Nephron (organoid): ENCODE measurements around the gene NECTIN1.
A peak's percentile ranks its signal among the peaks of the same experiment; 100 is the strongest.

ENCODE experiments used
- H3K27ac Mint-ChIP-seq, 3 experiments: 2 replicates each; pipeline ENCODE4 v1.8.0; 2020; ENCODE audit warnings: mixed read lengths in 3 of 3, mild to moderate bottlenecking in 2 of 3, moderate library complexity in 1 of 3
- H3K27me3 Mint-ChIP-seq: 2 replicates; pipeline ENCODE4 v1.8.0; 2021; ENCODE audit warnings: low read depth, mild to moderate bottlenecking, moderate library complexity, mixed read lengths
- H3K36me3 Mint-ChIP-seq: 2 replicates; pipeline ENCODE4 v1.8.0; 2020; ENCODE audit warnings: low read depth, mixed read lengths
- H3K4me1 Mint-ChIP-seq: 2 replicates; pipeline ENCODE4 v1.8.0; 2020; ENCODE audit warnings: mixed read lengths
- H3K4me3 Mint-ChIP-seq, 3 experiments: 2 replicates each; pipeline ENCODE4 v1.8.0; 2020; ENCODE audit warnings: mild to moderate bottlenecking in 3 of 3, mixed read lengths in 3 of 3, moderate library complexity in 2 of 3
- H3K9me3 Mint-ChIP-seq: 2 replicates; pipeline ENCODE4 v1.8.0; 2020; ENCODE audit warnings: mixed read lengths
- TF ChIP-seq, protein P1 (sequence below), 3 experiments: fragments of 200-600 bp; sonication (generic); IDR thresholded peaks; one replicate each; pipeline ENCODE4 v1.5.0; 2021; ENCODE audit warnings: antibody characterized with exemption in 3 of 3; ENCODE audit not compliant: unreplicated experiment in 3 of 3

Gene NECTIN1

DNA sequence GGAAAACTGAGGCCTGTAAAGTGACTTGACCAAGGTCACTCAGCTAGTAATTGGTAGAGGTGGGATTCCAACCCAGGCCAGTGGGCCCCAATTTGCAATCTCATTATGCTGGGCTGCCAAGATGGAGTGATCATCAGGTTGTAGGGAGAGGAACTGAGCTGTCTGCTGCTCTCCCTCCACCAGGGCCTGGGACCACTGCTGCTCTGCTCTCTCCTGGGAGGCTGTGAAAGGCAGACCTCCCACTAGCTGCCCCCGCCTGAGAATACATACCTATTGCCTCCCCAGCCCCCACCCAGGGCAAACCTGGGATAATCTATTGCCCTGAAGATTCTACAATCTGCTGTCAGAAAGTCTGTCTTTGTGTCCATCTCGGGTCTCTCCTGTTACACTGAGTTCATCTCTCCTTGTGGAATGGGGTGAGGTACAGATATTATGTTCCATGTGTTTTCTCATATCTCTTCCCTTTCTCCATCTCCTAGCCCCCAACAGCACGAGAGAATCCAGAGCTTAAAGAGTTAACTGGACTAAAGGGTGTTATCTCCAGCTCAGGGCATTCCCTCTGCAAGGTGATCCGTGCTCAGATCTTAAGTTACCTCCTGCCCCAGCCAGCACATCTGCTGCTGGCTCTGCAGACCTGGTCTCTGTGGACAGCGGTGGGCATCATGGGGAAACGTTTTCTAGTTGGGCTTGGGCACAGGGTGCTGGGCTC lies 5.6 kb downstream of the NECTIN1 start:
- H3K36me3 Mint-ChIP-seq: no peaks in the 10 kb centered on the region
- peaks cover 65% of the 10 kb centered on the region for H3K4me1 Mint-ChIP-seq
- H3K27ac Mint-ChIP-seq: peak overlapping the region in 2 of 3 experiments; percentile 24 to 27
- TF ChIP-seq, protein P1, sequence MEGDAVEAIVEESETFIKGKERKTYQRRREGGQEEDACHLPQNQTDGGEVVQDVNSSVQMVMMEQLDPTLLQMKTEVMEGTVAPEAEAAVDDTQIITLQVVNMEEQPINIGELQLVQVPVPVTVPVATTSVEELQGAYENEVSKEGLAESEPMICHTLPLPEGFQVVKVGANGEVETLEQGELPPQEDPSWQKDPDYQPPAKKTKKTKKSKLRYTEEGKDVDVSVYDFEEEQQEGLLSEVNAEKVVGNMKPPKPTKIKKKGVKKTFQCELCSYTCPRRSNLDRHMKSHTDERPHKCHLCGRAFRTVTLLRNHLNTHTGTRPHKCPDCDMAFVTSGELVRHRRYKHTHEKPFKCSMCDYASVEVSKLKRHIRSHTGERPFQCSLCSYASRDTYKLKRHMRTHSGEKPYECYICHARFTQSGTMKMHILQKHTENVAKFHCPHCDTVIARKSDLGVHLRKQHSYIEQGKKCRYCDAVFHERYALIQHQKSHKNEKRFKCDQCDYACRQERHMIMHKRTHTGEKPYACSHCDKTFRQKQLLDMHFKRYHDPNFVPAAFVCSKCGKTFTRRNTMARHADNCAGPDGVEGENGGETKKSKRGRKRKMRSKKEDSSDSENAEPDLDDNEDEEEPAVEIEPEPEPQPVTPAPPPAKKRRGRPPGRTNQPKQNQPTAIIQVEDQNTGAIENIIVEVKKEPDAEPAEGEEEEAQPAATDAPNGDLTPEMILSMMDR (IDR thresholded peaks at IDR 0.05; ENCODE audit: unreplicated experiment in 3 of 3): no peak
- peaks cover 19% of the 10 kb centered on the region for H3K27me3 Mint-ChIP-seq
- H3K9me3 Mint-ChIP-seq: no peaks in the 10 kb centered on the region
- no peak overlapping the region for H3K4me3 Mint-ChIP-seq

DNA sequence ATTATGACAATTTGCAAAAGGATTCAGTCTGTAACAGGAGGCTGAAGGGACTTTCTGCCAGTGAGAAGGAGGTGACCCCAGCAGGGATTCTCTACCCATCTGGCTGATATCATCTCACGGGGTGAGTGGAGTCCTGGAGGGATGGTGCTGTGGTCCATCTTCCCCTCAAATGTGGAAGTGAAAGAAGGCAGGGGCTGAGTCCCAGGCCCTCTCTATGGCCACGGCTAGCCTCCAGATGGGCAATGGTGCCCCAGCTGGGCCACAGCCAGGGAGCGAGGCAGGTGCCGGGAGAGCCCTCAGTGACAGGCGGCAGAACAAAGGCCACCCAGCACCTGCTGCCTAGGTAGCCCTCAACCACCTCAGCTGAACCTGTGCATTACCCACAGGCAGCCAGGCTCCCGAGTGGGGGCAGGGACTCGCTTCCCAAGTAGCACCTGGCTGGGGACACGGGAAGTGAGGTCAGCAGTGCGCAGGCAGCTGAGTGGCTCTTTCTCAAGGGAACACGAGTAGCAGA lies 6.7 kb downstream of the NECTIN1 start:
- peak overlapping the region in 1 of 3 experiments; percentile 7 for H3K27ac Mint-ChIP-seq
- no peaks in the 10 kb centered on the region for H3K36me3 Mint-ChIP-seq
- H3K9me3 Mint-ChIP-seq: no peaks in the 10 kb centered on the region
- H3K4me3 Mint-ChIP-seq: no peak overlapping the region
- TF ChIP-seq, protein P1 (IDR thresholded peaks at IDR 0.05; ENCODE audit: unreplicated experiment in 3 of 3): no peak
- H3K27me3 Mint-ChIP-seq: peaks cover 13% of the 10 kb centered on the region
- peaks cover 71% of the 10 kb centered on the region for H3K4me1 Mint-ChIP-seq

DNA sequence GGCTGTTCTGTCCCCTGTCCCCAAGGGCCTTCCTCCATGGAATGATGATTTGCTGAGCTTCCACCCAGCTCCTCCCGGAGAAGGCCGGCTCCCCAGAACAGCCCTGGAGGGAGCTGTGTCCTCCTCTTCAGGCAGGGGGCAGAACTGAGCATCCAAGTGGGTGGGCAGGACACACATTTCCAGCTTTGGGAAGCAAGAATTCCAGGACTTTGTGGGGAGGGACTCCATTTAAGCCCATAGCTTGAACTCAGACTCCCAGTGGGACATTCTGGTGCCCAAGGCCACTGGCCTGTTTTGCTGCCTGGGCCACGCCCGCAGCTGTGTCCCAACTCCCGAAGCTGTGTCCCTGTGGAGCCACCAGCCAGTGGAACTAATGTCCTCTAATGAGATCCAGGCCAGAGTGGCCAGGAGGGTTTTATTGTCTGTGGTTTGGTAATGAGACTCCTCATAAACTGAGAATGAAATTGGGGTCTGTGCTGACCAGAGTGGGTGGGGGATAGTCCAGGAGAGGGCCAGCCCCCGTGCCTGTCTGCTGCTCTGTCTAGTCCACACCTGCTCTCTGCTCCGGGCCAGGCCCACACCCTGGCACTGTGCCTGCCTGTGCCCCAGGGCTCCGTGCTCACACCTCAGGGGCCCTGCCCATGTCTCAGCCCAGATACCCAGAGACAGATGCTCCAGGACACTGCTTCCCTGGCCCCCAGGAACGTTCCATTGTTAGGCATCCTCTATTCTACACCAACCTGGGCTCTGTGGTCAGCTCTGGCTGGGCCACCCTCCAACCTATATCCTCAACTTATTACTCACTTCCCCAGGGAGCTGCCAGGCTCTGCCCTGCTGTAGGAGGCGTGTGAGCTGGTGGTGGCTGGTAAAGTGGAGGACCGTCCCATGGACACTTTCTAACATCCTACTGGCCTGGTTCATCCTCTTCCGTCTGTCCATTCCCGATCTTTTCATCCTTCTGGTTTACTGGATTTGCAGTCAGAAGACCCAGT lies 7.6 kb downstream of the NECTIN1 start:
- Mint-ChIP-seq H3K27me3 (peaks cover 10% of the 10 kb centered on the region), H3K4me3 (no peak overlapping the region), H3K9me3 (no peaks in the 10 kb centered on the region), H3K36me3 (no peaks in the 10 kb centered on the region), H3K27ac (peak overlapping the region in 1 of 3 experiments; percentile 56), H3K4me1 (peaks cover 76% of the 10 kb centered on the region)
- TF ChIP-seq, protein P1 (IDR thresholded peaks at IDR 0.05; ENCODE audit: unreplicated experiment in 3 of 3): peak; percentile 32 to 52 (median 34)

DNA sequence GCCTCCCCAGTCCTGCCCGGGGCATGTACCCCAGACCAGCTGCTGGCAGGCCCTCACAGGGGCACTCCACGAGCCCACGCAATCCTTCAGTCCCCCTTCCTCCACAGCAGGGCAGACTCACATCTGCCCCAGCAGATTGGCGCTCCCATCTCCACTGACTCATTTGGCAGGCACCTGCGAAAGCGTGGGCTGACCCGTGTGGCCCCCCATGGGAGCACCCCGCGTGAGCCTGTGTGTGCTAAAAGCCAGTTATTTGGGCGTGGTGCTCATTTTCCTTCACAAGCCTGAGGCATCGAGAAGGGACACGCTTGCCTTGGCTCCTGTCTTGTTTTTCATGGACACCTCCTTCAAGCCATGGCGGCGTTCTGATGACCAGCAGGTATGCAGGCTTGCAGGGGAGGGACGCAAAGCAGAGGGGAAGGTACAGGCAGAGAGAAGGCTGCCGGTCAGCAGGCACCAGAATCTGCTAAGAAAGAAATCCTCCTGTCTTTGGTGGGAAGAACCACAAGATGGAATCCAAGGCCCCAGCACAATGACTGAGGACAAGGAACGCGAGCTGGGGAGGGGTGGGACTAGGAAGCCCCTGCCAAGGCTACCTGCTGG lies 8.6 kb downstream of the NECTIN1 start:
- Mint-ChIP-seq H3K4me3 (no peak overlapping the region), H3K9me3 (no peaks in the 10 kb centered on the region), H3K36me3 (no peaks in the 10 kb centered on the region), H3K4me1 (peaks cover 69% of the 10 kb centered on the region), H3K27ac (peak overlapping the region in 1 of 3 experiments; percentile 56), H3K27me3 (peaks cover 4% of the 10 kb centered on the region)
- TF ChIP-seq, protein P1 (IDR thresholded peaks at IDR 0.05; ENCODE audit: unreplicated experiment in 3 of 3): no peak

DNA sequence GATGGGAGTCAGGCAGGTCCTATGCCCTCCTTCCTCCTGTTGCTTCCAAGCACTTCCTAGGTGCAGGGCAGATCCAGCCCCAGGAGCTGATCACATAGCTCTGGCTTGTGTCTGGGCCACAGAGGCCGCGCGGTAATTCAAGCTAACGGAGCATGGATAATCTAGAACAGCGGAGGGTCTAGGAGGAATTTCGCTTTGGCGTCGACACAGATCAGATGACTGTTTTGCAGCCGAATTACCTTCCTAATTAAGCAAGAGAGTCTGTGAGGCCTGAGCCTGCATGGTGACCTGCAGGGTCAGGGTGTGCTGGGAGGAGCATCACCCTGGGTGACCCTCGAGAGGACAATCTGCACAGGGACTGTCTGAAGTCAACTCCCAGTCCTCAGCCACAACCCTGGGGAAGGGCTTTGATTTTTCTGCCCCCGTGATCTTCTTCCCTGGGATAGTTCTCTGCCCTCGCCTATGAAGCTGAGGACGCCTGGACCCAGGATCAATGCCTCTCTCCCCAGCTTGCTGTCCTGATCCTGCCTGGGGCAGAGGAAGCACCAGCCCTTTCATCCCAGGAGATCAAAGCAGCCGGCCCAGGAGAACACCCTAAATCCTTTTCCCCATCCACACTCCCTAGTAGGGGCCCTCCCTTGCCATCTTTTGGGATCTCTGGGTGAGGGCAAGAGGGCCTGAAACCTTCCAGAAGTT lies 11.0 kb downstream of the NECTIN1 start:
- peak overlapping the region in 2 of 3 experiments; percentile 62 to 64 for H3K27ac Mint-ChIP-seq
- no peaks in the 10 kb centered on the region for H3K9me3 Mint-ChIP-seq
- H3K27me3 Mint-ChIP-seq: peaks cover 2% of the 10 kb centered on the region
- peaks cover 56% of the 10 kb centered on the region for H3K4me1 Mint-ChIP-seq
- no peak overlapping the region for H3K4me3 Mint-ChIP-seq
- no peaks in the 10 kb centered on the region for H3K36me3 Mint-ChIP-seq
- TF ChIP-seq, protein P1 (IDR thresholded peaks at IDR 0.05; ENCODE audit: unreplicated experiment in 3 of 3): no peak
